Loucy (cell line): ENCODE measurements around the gene MAN1B1.

Source experiments
- CTCF ChIP-seq: fragments of 200-600 bp; sonication (generic); conservative IDR thresholded peaks from 2 replicates; pipeline ENCODE4 v1.5.1; 2014; ENCODE audit warnings: mild to moderate bottlenecking, antibody characterized with exemption, low read length
- EZH2phosphoT487 ChIP-seq: fragments of 200-600 bp; IDR thresholded peaks from 2 replicates; pipeline ENCODE4 v1.6.1; 2018; ENCODE audit warnings: antibody characterized with exemption, mild to moderate bottlenecking, moderate library complexity, borderline replicate concordance

DNA sequence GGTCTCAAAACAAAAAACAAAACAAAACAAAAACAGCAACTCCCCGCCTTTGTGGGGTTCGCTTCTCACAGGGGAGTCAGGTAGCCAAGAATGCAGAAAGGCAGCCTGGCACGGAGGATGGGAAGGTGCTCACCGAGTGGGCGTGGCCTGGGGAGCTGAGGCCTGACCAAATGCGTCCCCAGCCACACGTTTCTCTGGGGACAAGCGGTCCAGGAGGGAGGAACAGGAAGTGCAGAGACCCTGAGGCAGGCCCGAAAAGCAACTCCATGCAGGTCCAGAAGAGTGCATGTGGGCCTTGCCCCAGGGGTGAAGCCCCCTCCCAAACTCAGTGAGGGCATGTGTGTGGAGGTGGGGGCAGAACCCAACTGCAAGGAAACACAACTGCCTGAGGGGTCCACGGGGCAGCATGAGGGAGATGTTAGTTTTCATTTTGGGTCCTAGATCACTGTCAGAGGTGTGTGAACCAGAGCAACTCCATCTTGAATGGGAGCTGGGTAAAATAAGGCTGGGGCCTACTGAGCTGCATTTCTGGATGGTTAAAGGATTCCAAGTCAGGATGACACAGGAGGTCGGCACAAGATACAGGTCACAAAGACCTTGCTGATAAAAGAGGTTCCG lies 12.0 kb upstream of the MAN1B1 start:
- TF ChIP-seq CTCF, result no peak
- no peak for TF ChIP-seq EZH2phosphoT487
